HCT116 (cell line): Measurements from ENCODE around the gene CKAP4. TPM values are rescaled to one million over a fixed set of nuclear protein-coding genes. Genes with fewer than 3 reads are reported as not detected.

Source experiments
- ATAC-seq: fragments of 200-7000 bp; cut with Tn5 transposase; 2 replicates; pipeline ENCODE4 v1.9.1; 2020; ENCODE audit warnings: mild to moderate bottlenecking, moderate library complexity
- BruUV-seq: library from RNA; stranded (reverse); fragments of 400-500 nt; replicated peaks from 2 replicates; lab custom pipeline; 2021; lab: Mats Ljungman, UMichigan
- CTCF ChIA-PET: fragments of 300-600 bp; sonication (Branson Sonifier 250); formaldehyde crosslinking; loops from one replicate; lab custom pipeline; 2021; ENCODE audit warnings: antibody characterized with exemption; lab: Charles Lee
- POLR2A ChIA-PET: fragments of 300-600, 350-600 bp; sonication (Branson Sonifier 250); formaldehyde crosslinking; loops from one replicate; lab custom pipeline; 2021; ENCODE audit warnings: antibody characterized with exemption; lab: Charles Lee
- RAD21 ChIA-PET, 2 experiments: fragments of 300-600 bp; sonication (Branson Sonifier 250); formaldehyde crosslinking; loops; one replicate each; lab custom pipeline; 2023; ENCODE audit warnings: low total read pairs in 2 of 2; ENCODE audit not compliant: uncharacterized antibody in 2 of 2, unreplicated experiment in 2 of 2, low non-redundant PET in 1 of 2; lab: Charles Lee
- DNase-seq: peaks from one replicate; pipeline ENCODE4 v3.0.0-alpha.2; 2010; ENCODE audit warnings: low read depth, low spot score
- H2AFZ ChIP-seq: fragments of 200-600 bp; shearing (Covaris generic), sonication (generic); 2 replicates; pipeline ENCODE4 v1.6.1; 2017; ENCODE audit warnings: low read depth, mixed run types, mixed read lengths, antibody characterized with exemption, low read length; ENCODE audit not compliant: poor library complexity, severe bottlenecking
- H3K27ac ChIP-seq: 2 replicates; pipeline ENCODE4 v1.5.1; 2012; ENCODE audit warnings: low read depth, low read length
- H3K27me3 ChIP-seq: fragments of 200-600 bp; sonication (generic); 2 replicates; pipeline ENCODE4 v1.6.1; 2016; ENCODE audit warnings: mixed run types, low read length, mixed read lengths; ENCODE audit not compliant: insufficient read depth
- H3K36me3 ChIP-seq, 2 experiments: fragments of 200-500 bp in 1 of 2; fragments of 200-600 bp in 1 of 2; sonication (Bioruptor generic) in 1 of 2; sonication (generic) in 1 of 2; 2 replicates each; pipeline versions ENCODE4 v1.5.1 to v1.6.1; 2014 to 2016; ENCODE audit warnings: low read length in 2 of 2, inconsistent platforms in 1 of 2, mixed read lengths in 1 of 2, mixed run types in 1 of 2; ENCODE audit not compliant: insufficient read depth in 2 of 2, control insufficient read depth in 1 of 2
- H3K4me1 ChIP-seq, 2 experiments: fragments of 200-600 bp in 1 of 2; sonication (generic) in 1 of 2; 2 replicates each; pipeline versions ENCODE4 v1.5.1 to v1.6.1; 2012 to 2017; ENCODE audit warnings: low read length in 2 of 2, inconsistent platforms in 1 of 2, mild to moderate bottlenecking in 1 of 2, mixed read lengths in 1 of 2, mixed run types in 1 of 2, moderate library complexity in 1 of 2; ENCODE audit not compliant: insufficient read depth in 2 of 2, control insufficient read depth in 1 of 2
- H3K4me2 ChIP-seq: fragments of 200-600 bp; sonication (generic); 2 replicates; pipeline ENCODE4 v1.6.1; 2017; ENCODE audit warnings: mixed run types, low read length, mixed read lengths
- H3K4me3 ChIP-seq, 2 experiments: fragments of 200-600 bp in 1 of 2; sonication (generic) in 1 of 2; replicated peaks in 1 of 2; 2 replicates each; pipeline ENCODE4 v1.5.1; 2011 to 2016; ENCODE audit warnings: low read length in 2 of 2, control low read depth in 1 of 2, low read depth in 1 of 2, mild to moderate bottlenecking in 1 of 2, mixed read lengths in 1 of 2, mixed run types in 1 of 2
- H3K79me2 ChIP-seq: fragments of 200-600 bp; sonication (generic); 2 replicates; pipeline ENCODE4 v1.6.1; 2017; ENCODE audit warnings: mild to moderate bottlenecking, mixed run types, low read length, moderate library complexity, mixed read lengths; ENCODE audit not compliant: insufficient read depth
- H3K9ac ChIP-seq: fragments of 200-600 bp; sonication (generic); 2 replicates; pipeline ENCODE4 v1.6.1; 2016; ENCODE audit warnings: low read length, mixed read lengths
- H3K9me2 ChIP-seq: fragments of 200-600 bp; sonication (generic), shearing (Covaris generic); 2 replicates; pipeline ENCODE4 v1.6.1; 2017; ENCODE audit warnings: mixed run types, mild to moderate bottlenecking, moderate library complexity; ENCODE audit not compliant: insufficient read depth
- H3K9me3 ChIP-seq, 2 experiments: fragments of 200-500 bp in 1 of 2; fragments of 200-600 bp in 1 of 2; sonication (Bioruptor generic) in 1 of 2; sonication (generic) in 1 of 2; 2 replicates each; pipeline ENCODE4 v1.6.1; 2014 to 2017; ENCODE audit warnings: low read length in 2 of 2, mixed read lengths in 2 of 2, inconsistent platforms in 1 of 2, low read depth in 1 of 2, mild to moderate bottlenecking in 1 of 2, mixed run types in 1 of 2, moderate library complexity in 1 of 2; ENCODE audit not compliant: control insufficient read depth in 1 of 2, insufficient read depth in 1 of 2
- H4K20me1 ChIP-seq: fragments of 200-600 bp; sonication (generic), shearing (Covaris generic); 2 replicates; pipeline ENCODE4 v1.6.1; 2017; ENCODE audit warnings: mixed run types, mild to moderate bottlenecking, moderate library complexity; ENCODE audit not compliant: insufficient read depth
- ATF3 ChIP-seq: IDR thresholded peaks from 2 replicates; pipeline ENCODE4 v1.6.1; 2012
- CBX3 ChIP-seq: IDR thresholded peaks from 2 replicates; pipeline ENCODE4 v1.6.1; 2012; ENCODE audit warnings: low read depth
- CEBPB ChIP-seq: IDR thresholded peaks from 2 replicates; pipeline ENCODE4 v1.6.1; 2012; ENCODE audit warnings: low read depth
- EGR1 ChIP-seq: IDR thresholded peaks from 2 replicates; pipeline ENCODE4 v1.6.1; 2012; ENCODE audit warnings: low read depth
- EZH2phosphoT487 ChIP-seq: fragments of 200-600 bp; IDR thresholded peaks from 2 replicates; pipeline ENCODE4 v1.6.1; 2018; ENCODE audit warnings: antibody characterized with exemption, borderline replicate concordance
- FOSL1 ChIP-seq: IDR thresholded peaks from 2 replicates; pipeline ENCODE4 v1.6.1; 2012; ENCODE audit warnings: low read depth
- JUND ChIP-seq: IDR thresholded peaks from 2 replicates; pipeline ENCODE4 v1.6.1; 2012
- RAD21 ChIP-seq: IDR thresholded peaks from 2 replicates; pipeline ENCODE4 v1.6.1; 2012; ENCODE audit warnings: low read depth, mild to moderate bottlenecking
- REST ChIP-seq: IDR thresholded peaks from 2 replicates; pipeline ENCODE4 v1.6.1; 2012; ENCODE audit warnings: low read depth
- SP1 ChIP-seq: IDR thresholded peaks from 2 replicates; pipeline ENCODE4 v1.6.1; 2012; ENCODE audit warnings: low read depth
- SRF ChIP-seq: IDR thresholded peaks from 2 replicates; pipeline ENCODE4 v1.6.1; 2012; ENCODE audit warnings: low read depth
- intact Hi-C: fragments of 100-400 bp; cut with micrococcal nuclease; formaldehyde crosslinking; loops from 2 replicates; pipeline ENCODE4 v1.10.0; 2022
- total RNA-seq: library from RNA; stranded (reverse); gene quantifications from one replicate; pipeline ENCODE4 v1.2.1, GENCODE V29; 2021; ENCODE audit not compliant: unreplicated experiment

The CKAP4 gene
- total RNA-seq, 1 experiment from 2014 or later, result 45.9 TPM

GRCh38 chr12:106274575-106275121 is 26.8 kb upstream of the CKAP4 start:
- ChIA-PET CTCF (no interaction called here), RAD21 (no interaction called here), POLR2A (no interaction called here)
- no peak overlapping the region for H3K4me2 ChIP-seq
- no peak overlapping the region for H3K4me3 ChIP-seq
- intact Hi-C loops, result no loop called here
- ATAC-seq (no peak), DNase-seq (no peak)
- H3K79me2 ChIP-seq, result no peaks in the 10 kb centered on the region
- no peaks in the 10 kb centered on the region for H3K36me3 ChIP-seq
- TF ChIP-seq FOSL1, result no peak
- no peak for TF ChIP-seq EZH2phosphoT487
- TF ChIP-seq ATF3, result no peak
- TF ChIP-seq RAD21, result no peak
- TF ChIP-seq SRF, result no peak
- no peak for TF ChIP-seq EGR1
- TF ChIP-seq SP1, result no peak
- no peak for TF ChIP-seq JUND
- TF ChIP-seq CEBPB, result no peak
- TF ChIP-seq CBX3, result no peak
- TF ChIP-seq REST, result no peak
- no peak overlapping the region for H3K9ac ChIP-seq
- no peaks in the 10 kb centered on the region for H4K20me1 ChIP-seq
- H3K27ac ChIP-seq, result no peak overlapping the region
- BruUV-seq, result no TSS peak
- no peaks in the 10 kb centered on the region for H3K27me3 ChIP-seq
- H2AFZ ChIP-seq, result no peak overlapping the region
- no peaks in the 10 kb centered on the region for H3K9me2 ChIP-seq
- no peaks in the 10 kb centered on the region for H3K4me1 ChIP-seq
- H3K9me3 ChIP-seq, result no peaks in the 10 kb centered on the region
